Measurements from ENCODE around the gene GAP43.
A peak's percentile ranks its signal among the peaks of the same experiment; 100 is the strongest.

GAP43 gene

GRCh38 chr3:115662356-115662755 lies 39.0 kb downstream of the GAP43 start:
- no peak for DNase-seq

DNA sequence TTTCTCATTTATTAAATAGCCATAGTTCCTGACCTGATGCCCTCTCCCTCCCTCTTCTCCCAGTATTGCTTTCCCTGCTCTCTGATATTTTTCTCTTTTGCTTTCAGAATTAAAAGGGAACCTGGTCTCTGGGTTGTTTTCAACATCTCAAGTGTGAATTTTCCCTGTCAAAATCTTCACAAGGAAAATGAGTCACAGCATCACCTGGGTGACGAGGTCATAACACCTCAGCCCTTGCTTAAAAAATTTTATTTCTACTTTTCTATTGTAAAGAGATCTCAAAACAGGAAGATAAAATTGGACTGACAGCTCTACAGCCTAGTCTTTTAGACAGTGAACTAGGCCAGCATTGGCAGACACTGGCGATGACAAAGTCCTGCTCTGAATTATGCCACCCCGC lies 40.1 kb downstream of the GAP43 start:
- DNase-seq: no peak

GRCh38 chr3:115666081-115666480 lies 42.8 kb downstream of the GAP43 start:
- no peak for DNase-seq

DNA sequence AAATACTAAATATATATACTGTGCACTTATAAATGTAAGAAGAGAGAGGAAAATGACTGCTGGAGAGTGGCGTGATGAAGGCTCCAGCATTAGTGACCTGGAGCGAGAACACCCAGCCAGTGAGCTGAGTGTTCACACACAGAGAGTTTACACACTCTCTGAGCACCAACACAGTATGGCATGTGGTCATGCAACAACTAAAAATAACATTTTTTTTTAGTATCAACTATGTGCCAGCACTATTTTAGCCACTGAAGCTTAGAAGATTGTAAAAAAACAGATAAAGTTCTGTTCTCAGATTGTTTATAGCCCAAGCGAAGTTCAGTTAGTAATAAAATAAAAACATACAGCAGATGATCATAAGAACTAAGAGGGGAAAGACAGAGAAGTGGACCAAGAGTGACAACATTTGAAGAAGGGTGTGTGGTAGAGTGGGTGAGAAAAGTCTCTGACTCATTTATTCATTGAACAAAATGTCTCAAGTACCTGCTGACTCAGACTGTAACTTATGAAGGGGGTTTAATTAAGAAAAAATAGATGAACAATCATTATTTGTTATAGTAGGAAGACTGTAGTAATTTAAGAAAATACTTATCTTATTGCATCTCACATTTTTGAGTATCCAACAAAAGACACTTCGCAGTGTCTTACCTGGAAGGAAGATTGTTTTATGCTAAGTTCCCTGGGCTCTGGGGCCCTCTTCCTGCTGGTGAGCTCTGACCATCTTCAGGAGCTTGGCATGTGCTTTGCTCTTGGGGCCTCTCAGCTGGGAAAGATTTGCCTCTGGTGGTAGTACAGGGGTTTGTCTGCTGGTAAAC lies 43.8 kb downstream of the GAP43 start:
- DNase-seq: no peak

GRCh38 chr3:115667738-115668065 lies 44.4 kb downstream of the GAP43 start:
- DNase-seq: no peak

DNA sequence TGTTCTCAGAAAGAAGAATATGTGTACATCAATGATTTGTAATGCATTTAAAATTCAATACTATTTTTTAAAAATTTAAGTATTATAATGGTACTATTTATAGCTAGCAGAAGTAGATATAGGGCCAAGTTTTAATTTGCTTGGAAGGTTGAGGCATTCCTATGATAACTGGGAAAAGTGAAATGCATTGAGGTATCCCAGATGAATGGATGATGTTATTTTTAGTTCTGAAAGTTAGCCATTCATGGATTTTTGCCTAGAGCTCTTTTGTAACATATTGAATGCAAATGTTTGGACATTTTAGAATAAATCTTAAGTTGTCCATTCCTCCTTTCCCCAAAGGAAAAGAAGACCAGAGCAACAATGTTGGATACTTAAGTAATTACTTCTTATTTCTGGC lies 47.6 kb downstream of the GAP43 start:
- no peak for DNase-seq

DNA sequence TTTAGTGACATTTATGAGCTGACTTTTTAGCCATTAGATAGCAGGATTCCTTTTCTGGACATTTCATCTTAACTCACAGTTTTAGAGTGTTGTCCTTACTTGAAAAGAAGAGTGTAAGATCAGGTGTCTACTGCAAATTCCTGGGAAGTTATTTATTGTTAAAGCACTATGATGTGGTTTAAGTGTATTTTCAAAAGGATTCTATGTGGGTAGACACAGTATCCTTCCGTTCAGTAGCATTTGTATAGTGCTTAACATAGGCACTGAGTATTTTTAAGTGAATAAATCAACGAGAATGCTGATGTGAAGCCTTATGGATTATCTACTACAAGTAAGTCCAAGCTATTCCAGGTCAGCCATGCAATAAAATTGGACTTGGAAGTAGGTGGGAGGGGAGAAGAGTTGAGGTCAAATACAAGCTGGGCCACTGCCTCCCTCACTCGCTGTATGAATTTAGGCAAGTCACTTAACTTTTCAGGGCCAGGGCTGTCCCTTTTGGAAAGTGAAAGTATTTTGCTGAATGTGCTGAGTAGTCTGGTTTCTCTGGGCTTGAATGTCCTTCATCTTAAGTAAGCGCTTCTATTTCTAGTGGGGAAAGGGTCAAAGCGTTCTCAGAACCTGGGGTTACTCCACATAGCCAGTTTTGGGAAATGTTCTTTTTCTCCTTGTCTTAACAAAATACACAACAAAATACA lies 48.6 kb downstream of the GAP43 start:
- DNase-seq: no peak

DNA sequence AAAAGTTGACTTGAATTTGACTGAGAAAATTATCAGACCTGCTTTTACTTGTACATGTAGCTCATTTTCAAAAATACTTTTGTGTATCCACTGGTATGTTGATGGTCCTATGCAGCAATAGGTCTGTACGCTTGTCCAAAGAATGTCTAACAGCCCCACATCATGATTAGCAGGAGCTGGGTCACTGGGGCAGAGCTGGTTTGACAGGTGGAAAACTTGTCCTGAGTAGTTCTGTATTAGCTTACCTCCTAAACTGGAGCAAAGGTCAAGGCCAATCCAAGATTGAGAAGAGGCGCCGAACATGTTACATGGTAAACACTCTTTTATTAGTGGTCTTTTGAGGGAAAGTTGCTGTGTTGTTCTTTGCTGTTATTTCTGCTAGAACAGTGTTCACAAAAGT lies 50.6 kb downstream of the GAP43 start:
- DNase-seq: no peak

GRCh38 chr3:115676336-115676735 lies 53.0 kb downstream of the GAP43 start:
- no peak for DNase-seq

DNA sequence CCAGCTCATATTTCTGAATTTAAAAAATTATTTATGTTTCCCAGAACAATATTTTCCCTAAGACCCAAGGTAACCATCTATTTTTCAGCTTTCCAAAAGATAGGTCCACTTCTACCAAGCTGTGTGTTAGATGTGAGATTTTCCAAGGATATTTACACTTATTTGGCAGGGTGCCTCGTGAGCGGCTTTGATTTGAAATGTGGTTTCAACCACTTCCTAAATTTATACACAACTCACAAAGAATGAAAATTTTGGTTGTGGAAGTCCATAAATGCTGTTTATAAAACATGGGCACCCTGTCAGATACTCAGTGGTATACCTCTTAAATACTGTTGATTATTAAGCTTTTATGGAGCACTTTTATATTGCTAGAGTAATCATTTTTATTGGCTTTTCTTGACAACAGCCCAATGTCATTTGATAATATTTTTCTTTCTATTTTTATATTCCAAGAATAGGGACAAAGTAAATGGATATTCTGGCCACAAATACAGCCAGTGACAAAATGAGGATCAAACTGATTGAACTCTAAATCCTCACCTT lies 57.6 kb downstream of the GAP43 start:
- DNase-seq: no peak

- no peak for DNase-seq
These were observed 58.4 kb downstream of the GAP43 start for GRCh38 chr3:115681736-115682135.

DNA sequence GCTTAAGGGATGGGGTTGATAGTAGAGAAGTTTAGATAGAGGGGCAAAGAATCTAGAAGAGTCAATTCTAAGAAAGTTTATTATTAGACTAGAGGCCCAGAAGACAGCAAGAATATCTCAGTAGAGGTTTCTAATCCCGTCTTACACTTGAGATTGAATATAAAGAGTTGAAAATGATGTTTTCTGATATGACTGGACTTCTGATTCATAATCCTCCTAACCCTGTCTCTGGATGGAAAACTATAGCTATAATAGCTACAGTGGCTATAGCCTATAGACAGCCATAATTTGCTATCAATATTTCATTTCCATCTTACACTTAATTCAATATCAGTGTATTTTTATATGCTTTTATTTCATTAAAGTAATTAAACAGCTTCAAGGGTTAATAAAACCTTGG lies 60.0 kb downstream of the GAP43 start:
- no peak for DNase-seq

GRCh38 chr3:115683773-115684172 lies 60.5 kb downstream of the GAP43 start:
- DNase-seq: no peak

- no peak for DNase-seq
These were observed 61.8 kb downstream of the GAP43 start for GRCh38 chr3:115685097-115685496.

GRCh38 chr3:115687721-115688120 lies 64.4 kb downstream of the GAP43 start:
- DNase-seq: no peak

DNA sequence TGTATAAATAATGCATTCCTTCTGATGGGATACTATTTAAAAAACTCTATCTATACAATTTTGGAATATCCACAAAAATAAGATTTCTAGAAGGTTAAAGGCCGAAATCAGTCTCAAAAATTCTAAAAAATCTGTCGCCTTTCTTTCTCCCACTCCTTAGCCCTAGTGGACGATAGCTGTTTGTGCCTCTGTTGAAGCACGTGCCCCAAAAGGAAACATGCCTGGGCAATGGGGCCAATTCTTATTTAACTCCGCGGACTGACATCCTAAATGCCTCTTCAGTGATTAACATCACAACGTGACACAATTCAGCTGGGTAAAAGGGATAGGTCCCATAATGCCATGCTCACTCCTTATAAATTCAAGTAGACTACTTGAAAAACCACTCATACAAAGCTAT lies 65.1 kb downstream of the GAP43 start:
- DNase-seq: peak in 1 of 3 experiments; percentile 78

DNA sequence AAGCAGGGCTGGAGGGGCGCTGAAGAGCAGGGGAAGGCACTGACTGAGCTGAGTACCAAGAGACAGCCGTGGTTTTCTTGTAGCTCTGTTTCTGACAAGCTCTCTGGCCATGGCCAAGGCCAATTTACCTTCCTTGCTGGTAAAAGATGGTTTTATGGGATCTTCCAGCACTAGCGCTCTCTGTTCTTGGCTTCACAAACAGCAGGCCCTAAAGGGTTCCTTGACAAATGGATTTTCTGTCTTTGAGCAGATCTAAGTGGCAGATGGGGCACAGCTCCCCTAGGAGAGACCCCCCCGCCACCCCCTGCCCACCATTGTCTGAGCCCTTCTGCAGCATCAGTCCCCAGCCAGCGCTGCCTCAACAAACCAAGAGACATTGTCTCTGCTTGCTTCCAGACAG lies 66.6 kb downstream of the GAP43 start:
- DNase-seq: no peak

DNA sequence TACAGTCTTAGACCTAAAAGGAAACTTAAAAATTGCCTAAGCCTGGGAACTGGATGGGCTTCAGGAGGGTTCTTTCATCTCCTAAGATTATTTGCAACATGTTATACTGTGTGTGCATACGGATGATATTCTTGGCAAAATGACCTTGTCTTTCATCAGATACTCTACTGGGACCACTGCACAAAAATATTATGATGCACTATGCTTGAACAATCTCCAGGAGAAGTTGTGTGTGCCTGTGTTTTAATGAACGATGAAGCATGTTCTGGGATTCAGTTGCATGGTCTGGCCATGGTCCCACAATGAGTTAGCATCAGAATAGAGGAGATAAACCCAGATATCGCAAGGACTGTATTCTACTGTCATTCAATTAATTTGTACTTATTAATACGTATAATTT lies 68.7 kb downstream of the GAP43 start:
- no peak for DNase-seq

DNA sequence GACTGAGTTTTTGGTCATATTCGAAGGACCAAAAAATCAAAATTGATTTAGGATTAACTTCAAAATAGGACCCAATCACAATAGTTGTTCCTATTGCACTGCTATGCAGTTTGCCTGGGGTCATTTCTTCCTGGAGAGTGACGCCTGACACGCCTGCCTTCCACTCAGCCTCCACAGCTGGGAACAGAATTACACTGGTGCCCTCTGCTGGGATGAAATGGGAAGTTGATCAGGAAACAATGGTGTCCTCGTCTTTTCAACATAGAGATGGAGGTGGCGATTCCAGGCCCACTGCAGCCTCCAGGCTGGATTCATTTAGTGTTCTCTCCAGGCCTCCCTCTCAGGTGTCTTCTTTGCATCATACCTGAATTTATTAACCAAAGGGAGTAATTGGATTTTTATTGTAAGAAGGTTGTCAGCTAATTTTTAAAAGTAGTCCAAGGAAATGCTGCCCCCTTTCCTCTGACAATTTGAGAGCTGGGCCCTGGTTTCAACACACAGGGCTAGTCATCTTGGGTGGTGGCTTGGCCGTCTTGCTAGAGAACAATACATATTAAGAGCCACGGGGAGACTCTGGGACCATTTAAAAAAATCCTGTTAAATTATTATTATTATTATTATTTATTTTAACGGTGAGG lies 69.7 kb downstream of the GAP43 start:
- DNase-seq: peak; percentile 85 to 96 (median 87)

- DNase-seq: peak; percentile 73 to 88 (median 82)
These were observed 70.6 kb downstream of the GAP43 start for GRCh38 chr3:115693868-115694267.

DNA sequence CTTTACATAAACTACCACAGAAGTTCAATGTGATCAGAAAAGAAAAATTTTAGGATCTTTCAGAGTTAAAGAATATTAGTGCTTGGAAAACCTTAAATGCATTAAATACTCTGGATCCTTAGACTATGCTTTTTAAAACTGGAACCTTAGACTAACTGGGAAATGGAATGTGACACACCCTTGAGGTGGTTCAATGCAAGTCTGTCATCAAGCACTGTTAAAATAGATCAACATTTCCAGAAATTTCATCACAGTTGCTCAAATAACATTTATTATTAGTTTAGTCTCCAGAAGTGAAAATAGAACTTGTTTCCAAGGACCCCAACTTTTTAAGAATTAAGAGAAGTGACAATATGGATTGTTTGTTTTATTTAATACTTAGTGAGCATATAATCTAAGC lies 71.8 kb downstream of the GAP43 start:
- no peak for DNase-seq

- peak in 1 of 3 experiments; percentile 18 for DNase-seq
These were observed 74.1 kb downstream of the GAP43 start for GRCh38 chr3:115697263-115698053.
